Omental fat pad (tissue), 4 donors: ENCODE data around the gene NOX3. TPM values are rescaled to one million over a fixed set of nuclear protein-coding genes. Genes with fewer than 3 reads are reported as not detected.

Source experiments
- ATAC-seq: fragments of 150-250 bp; one replicate; pipeline ENCODE4 v1.9.1; 2016; ENCODE audit warnings: mild to moderate bottlenecking, moderate library complexity; ENCODE audit not compliant: low FRiP score
- DNase-seq: peaks from one replicate; pipeline ENCODE4 v3.0.0-alpha.2; 2019; ENCODE audit warnings: low spot score
- total RNA-seq, 4 donors: library from RNA; depleted of rRNA; stranded (reverse); fragments of >200 nt; gene quantifications; one replicate each; pipeline ENCODE4 v1.1.0, GENCODE V29; 2016
- TF ChIP-seq, protein P1 (sequence below), 3 donors: fragments of 450-650 bp; IDR thresholded peaks; one replicate each; pipeline ENCODE4 v1.5.1; 2016 to 2017; ENCODE audit warnings: antibody characterized with exemption in 3 of 3, mild to moderate bottlenecking in 3 of 3, moderate library complexity in 2 of 3

Gene NOX3
- total RNA-seq, 4 donors from 2014 or later = not detected

DNA sequence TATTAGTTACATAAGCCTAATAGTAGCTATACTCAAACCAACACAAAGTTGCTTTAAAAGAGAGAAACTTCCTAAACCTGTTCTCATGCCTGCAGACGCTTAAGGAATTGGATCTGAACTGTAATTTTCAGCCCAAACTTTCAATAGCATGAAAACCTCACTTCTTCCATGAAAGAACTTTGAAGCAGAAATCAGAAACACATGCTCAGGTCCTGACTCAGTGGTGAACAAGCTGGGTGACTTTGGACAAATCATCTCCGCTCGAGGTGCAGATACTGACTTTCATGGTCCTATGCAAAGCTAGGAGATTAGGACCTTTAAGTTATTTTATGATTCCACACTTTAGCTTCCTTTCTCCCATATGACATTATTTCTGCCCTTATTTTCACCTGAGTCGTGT is 36.5 kb downstream of the NOX3 start:
- ATAC-seq (no peak), DNase-seq (no peak)
- TF ChIP-seq, protein P1, sequence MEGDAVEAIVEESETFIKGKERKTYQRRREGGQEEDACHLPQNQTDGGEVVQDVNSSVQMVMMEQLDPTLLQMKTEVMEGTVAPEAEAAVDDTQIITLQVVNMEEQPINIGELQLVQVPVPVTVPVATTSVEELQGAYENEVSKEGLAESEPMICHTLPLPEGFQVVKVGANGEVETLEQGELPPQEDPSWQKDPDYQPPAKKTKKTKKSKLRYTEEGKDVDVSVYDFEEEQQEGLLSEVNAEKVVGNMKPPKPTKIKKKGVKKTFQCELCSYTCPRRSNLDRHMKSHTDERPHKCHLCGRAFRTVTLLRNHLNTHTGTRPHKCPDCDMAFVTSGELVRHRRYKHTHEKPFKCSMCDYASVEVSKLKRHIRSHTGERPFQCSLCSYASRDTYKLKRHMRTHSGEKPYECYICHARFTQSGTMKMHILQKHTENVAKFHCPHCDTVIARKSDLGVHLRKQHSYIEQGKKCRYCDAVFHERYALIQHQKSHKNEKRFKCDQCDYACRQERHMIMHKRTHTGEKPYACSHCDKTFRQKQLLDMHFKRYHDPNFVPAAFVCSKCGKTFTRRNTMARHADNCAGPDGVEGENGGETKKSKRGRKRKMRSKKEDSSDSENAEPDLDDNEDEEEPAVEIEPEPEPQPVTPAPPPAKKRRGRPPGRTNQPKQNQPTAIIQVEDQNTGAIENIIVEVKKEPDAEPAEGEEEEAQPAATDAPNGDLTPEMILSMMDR (IDR thresholded peaks at IDR 0.05) = no peak

- TF ChIP-seq, protein P1 (IDR thresholded peaks at IDR 0.05) = no peak
- no peak for DNase-seq
- ATAC-seq = peak; percentile 78
Observed at GRCh38 chr6:155418017-155418761, 37.5 kb downstream of the NOX3 start.

- ATAC-seq (no peak), DNase-seq (no peak)
- TF ChIP-seq, protein P1 (IDR thresholded peaks at IDR 0.05) = no peak
Observed at GRCh38 chr6:155417454-155417853, 38.2 kb downstream of the NOX3 start.

DNA sequence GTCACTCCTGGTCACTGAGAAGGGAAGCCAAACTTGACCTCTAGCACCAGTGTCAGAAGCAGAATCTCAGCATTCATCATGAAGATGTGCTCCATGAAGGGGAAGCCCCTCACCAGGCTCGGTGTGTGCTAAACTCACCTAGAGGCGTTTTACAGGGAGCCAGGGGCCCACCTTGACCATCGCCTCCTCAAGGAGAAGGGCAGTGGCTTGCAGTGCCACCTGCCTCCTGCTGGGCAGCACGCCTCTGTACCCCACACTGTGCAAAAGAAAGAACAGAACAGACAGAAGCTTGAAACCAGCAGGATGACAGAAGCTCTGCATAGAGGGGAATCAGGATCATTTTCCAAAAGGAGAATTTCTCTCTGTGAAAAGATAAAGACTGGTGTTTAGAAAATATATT is 39.7 kb downstream of the NOX3 start:
- no peak for ATAC-seq
- TF ChIP-seq, protein P1 (IDR thresholded peaks at IDR 0.05) = no peak
- DNase-seq = no peak

GRCh38 chr6:155414049-155414448 is 41.6 kb downstream of the NOX3 start:
- DNase-seq = no peak
- TF ChIP-seq, protein P1 (IDR thresholded peaks at IDR 0.05) = no peak
- no peak for ATAC-seq

DNA sequence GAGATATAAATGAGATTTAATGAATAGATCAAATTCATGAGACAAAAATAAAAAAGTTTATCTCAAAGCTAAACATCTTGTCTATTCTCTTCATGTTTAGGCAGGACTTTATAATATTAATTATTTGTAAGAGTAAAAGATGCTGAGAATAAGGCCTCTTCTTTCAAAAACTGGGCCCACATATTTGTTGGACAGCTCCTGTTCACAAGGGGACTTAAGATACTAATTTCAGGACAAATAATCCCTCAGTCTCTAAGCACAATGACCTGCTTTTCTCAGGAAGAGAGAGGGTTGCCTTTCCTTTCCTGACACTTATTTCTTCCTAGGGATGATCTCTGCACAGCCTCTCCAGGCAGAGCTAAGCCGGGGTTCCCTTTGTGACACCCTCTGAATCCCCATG is 43.3 kb downstream of the NOX3 start:
- TF ChIP-seq, protein P1 (IDR thresholded peaks at IDR 0.05) = no peak
- ATAC-seq (no peak), DNase-seq (no peak)
